SIG-M5 treated with dmso at 0.1 percent for 504 hours (cell line): ENCODE data around the gene NR5A1.

Experiments
- DNase-seq: peaks from one replicate; lab custom pipeline; 2025; ENCODE audit not compliant: unreplicated experiment; lab: John Stamatoyannopoulos, UW

Gene NR5A1

GRCh38 chr9:124467410-124468060 lies 39.7 kb downstream of the NR5A1 start:
- DNase-seq, result no peak

GRCh38 chr9:124465736-124466135 lies 41.5 kb downstream of the NR5A1 start:
- DNase-seq, result no peak

GRCh38 chr9:124462739-124463138 lies 44.5 kb downstream of the NR5A1 start:
- no peak for DNase-seq

GRCh38 chr9:124458441-124458840 lies 48.8 kb downstream of the NR5A1 start:
- DNase-seq, result no peak

GRCh38 chr9:124457887-124458431 lies 49.2 kb downstream of the NR5A1 start:
- no peak for DNase-seq

GRCh38 chr9:124457079-124457886 lies 49.9 kb downstream of the NR5A1 start:
- DNase-seq, result no peak

- DNase-seq, result no peak
Observed at GRCh38 chr9:124456341-124457078, 50.7 kb downstream of the NR5A1 start.

GRCh38 chr9:124455820-124456219 lies 51.4 kb downstream of the NR5A1 start:
- no peak for DNase-seq

GRCh38 chr9:124454791-124455443 lies 52.3 kb downstream of the NR5A1 start:
- DNase-seq, result no peak

- no peak for DNase-seq
Observed at GRCh38 chr9:124454296-124454695, 52.9 kb downstream of the NR5A1 start.

GRCh38 chr9:124453586-124454191 lies 53.5 kb downstream of the NR5A1 start:
- no peak for DNase-seq

GRCh38 chr9:124452841-124453585 lies 54.2 kb downstream of the NR5A1 start:
- DNase-seq, result no peak

GRCh38 chr9:124452326-124452725 lies 54.9 kb downstream of the NR5A1 start:
- DNase-seq, result no peak

GRCh38 chr9:124450931-124451661 lies 56.1 kb downstream of the NR5A1 start:
- no peak for DNase-seq

GRCh38 chr9:124450241-124450924 lies 56.8 kb downstream of the NR5A1 start, which contains the start of gene ADGRD2:
ADGRD2 (plus strand) TSS chr9:124450451; CDS start chr9:124451667, 1,216 bp downstream.
- DNase-seq, result no peak

GRCh38 chr9:124449381-124450151 lies 57.6 kb downstream of the NR5A1 start:
- DNase-seq, result no peak

GRCh38 chr9:124448019-124448418 lies 59.2 kb downstream of the NR5A1 start:
- DNase-seq, result no peak

GRCh38 chr9:124447297-124447661 lies 59.9 kb downstream of the NR5A1 start:
- DNase-seq, result no peak
